HL-60 (cell line): ENCODE results near the gene CEACAM8.
"Not testable (repeated sequence)": the region's sequence is repeated elsewhere in the genome, so short reads cannot be mapped to it uniquely, and the experiment has no call there.

ENCODE experiments used
- DNase-seq, 2 experiments: peaks; one replicate each; pipeline ENCODE4 v3.0.0-alpha.2; 2010 to 2020; ENCODE audit warnings: low read depth in 1 of 2, low spot score in 1 of 2
- H3K27ac ChIP-seq: fragments of 250-450 bp; sonication (Bioruptor Pico); replicated peaks from 2 replicates; pipeline ENCODE4 v1.5.1; 2020; ENCODE audit warnings: mild to moderate bottlenecking, moderate library complexity
- H3K27me3 ChIP-seq: fragments of 250-450 bp; sonication (Bioruptor Pico); 2 replicates; pipeline ENCODE4 v1.5.1; 2021; ENCODE audit warnings: mild to moderate bottlenecking, moderate library complexity; ENCODE audit not compliant: insufficient read depth, poor library complexity, severe bottlenecking
- H3K4me3 ChIP-seq: replicated peaks from 2 replicates; pipeline ENCODE4 v1.5.1; 2011; ENCODE audit warnings: mild to moderate bottlenecking, control low read depth, low read length; ENCODE audit not compliant: insufficient read depth
- GABPA ChIP-seq: IDR thresholded peaks from 2 replicates; pipeline ENCODE4 v1.6.1; 2012; ENCODE audit warnings: low read depth
- POLR2AphosphoS5 ChIP-seq: IDR thresholded peaks from 2 replicates; pipeline ENCODE4 v1.6.1; 2012; ENCODE audit warnings: low read depth
- SPI1 ChIP-seq: IDR thresholded peaks from 2 replicates; pipeline ENCODE4 v1.6.1; 2012; ENCODE audit warnings: low read depth, mild to moderate bottlenecking, borderline replicate concordance
- TF ChIP-seq, protein P1 (sequence below): IDR thresholded peaks from one replicate; pipeline ENCODE4 v1.5.1; 2011; ENCODE audit warnings: low read length, control low read depth, inconsistent platforms; ENCODE audit not compliant: insufficient read depth
- TF ChIP-seq, protein P2 (sequence below): IDR thresholded peaks from 2 replicates; pipeline ENCODE4 v1.6.1; 2012; ENCODE audit warnings: low read depth; ENCODE audit not compliant: insufficient replicate concordance

Gene CEACAM8

DNA sequence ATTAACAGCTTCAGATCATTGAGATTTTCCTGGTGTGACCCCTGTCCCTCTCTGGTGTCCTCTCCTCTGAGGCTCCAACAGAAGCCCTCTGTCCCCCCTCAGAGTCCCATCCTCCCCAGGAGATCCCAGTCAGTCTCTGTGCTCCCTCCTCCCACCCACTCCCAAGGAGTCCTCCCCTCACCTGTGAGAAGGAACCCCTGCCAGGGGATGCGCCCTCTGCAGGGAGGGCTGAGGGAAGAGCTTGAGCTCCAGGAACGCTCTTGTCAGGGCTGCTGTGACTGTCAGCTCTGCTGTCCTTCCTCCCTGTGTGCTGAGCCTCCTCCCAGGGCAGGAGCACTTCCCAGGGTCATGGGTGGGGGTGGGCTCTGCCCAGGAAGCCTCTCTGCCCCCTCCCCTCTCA is 33.2 kb downstream of the CEACAM8 start:
- Histone ChIP-seq H3K27ac (no peak overlapping the region), H3K27me3 (no peaks in the 10 kb centered on the region), H3K4me3 (no peak overlapping the region)
- TF ChIP-seq GABPA (no peak), SPI1 (no peak), POLR2AphosphoS5 (no peak)
- TF ChIP-seq, protein P1, sequence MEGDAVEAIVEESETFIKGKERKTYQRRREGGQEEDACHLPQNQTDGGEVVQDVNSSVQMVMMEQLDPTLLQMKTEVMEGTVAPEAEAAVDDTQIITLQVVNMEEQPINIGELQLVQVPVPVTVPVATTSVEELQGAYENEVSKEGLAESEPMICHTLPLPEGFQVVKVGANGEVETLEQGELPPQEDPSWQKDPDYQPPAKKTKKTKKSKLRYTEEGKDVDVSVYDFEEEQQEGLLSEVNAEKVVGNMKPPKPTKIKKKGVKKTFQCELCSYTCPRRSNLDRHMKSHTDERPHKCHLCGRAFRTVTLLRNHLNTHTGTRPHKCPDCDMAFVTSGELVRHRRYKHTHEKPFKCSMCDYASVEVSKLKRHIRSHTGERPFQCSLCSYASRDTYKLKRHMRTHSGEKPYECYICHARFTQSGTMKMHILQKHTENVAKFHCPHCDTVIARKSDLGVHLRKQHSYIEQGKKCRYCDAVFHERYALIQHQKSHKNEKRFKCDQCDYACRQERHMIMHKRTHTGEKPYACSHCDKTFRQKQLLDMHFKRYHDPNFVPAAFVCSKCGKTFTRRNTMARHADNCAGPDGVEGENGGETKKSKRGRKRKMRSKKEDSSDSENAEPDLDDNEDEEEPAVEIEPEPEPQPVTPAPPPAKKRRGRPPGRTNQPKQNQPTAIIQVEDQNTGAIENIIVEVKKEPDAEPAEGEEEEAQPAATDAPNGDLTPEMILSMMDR = no peak
- TF ChIP-seq, protein P2, sequence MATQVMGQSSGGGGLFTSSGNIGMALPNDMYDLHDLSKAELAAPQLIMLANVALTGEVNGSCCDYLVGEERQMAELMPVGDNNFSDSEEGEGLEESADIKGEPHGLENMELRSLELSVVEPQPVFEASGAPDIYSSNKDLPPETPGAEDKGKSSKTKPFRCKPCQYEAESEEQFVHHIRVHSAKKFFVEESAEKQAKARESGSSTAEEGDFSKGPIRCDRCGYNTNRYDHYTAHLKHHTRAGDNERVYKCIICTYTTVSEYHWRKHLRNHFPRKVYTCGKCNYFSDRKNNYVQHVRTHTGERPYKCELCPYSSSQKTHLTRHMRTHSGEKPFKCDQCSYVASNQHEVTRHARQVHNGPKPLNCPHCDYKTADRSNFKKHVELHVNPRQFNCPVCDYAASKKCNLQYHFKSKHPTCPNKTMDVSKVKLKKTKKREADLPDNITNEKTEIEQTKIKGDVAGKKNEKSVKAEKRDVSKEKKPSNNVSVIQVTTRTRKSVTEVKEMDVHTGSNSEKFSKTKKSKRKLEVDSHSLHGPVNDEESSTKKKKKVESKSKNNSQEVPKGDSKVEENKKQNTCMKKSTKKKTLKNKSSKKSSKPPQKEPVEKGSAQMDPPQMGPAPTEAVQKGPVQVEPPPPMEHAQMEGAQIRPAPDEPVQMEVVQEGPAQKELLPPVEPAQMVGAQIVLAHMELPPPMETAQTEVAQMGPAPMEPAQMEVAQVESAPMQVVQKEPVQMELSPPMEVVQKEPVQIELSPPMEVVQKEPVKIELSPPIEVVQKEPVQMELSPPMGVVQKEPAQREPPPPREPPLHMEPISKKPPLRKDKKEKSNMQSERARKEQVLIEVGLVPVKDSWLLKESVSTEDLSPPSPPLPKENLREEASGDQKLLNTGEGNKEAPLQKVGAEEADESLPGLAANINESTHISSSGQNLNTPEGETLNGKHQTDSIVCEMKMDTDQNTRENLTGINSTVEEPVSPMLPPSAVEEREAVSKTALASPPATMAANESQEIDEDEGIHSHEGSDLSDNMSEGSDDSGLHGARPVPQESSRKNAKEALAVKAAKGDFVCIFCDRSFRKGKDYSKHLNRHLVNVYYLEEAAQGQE = no peak
- no peak for DNase-seq

DNA sequence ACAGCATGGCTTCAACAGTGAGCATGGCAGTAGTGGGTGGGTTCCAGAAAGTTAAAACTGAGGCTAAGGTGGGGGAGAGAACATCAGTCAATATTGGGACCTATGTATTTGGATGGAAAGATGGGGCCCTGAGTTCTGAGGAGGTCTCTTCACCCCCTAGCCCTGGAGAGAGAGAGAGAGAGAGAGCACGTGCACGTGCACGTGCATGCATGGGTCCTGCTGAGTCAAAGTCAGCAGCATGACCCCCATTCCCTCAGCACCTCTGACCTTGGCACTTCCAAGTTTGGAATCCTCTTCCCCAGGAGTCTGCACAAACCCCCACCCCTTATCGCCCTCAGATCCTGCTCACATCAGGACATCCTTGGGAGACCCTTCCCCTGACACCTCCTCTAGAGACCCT is 34.0 kb downstream of the CEACAM8 start:
- no peak overlapping the region for H3K4me3 ChIP-seq
- DNase-seq = no peak
- H3K27ac ChIP-seq = no peak overlapping the region
- H3K27me3 ChIP-seq = no peaks in the 10 kb centered on the region
- TF ChIP-seq, protein P2 = no peak
- TF ChIP-seq GABPA (no peak), SPI1 (no peak), POLR2AphosphoS5 (no peak)
- TF ChIP-seq, protein P1 = no peak

DNA sequence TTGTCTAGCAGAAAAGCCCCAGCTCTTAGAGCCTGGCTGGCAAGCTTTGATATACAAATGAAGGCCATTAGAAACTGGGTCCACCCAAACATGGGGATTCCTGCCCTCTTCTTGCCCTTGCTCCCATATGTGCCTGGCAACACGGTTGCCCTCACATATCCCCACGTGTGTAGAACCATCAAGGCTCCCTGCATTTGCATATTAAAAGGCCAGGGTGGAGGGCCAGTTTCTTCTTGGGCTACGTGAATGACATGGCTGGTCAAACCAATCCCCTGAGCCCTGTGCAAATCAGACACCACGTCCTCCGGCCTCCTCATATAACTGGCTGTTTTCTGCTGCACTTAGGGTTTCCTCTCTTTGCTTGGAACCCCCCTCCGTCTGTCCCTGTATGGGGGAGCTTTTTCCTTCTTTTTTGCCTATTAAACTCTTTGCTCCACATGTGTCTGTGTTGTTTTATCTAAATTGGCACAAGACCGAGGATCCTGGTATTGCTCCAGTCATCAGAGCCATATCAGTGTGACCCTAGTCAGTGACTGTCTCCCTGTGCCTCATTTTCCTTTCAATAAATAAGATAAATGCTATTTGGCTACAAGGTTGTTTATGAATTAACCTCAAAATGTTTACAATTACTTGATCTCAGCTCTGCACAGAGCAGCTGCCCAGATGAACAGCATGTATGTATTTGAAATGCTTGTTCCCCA is 36.1 kb downstream of the CEACAM8 start:
- Histone ChIP-seq H3K4me3 (no peak overlapping the region), H3K27me3 (no peaks in the 10 kb centered on the region), H3K27ac (no peak overlapping the region)
- TF ChIP-seq GABPA (no peak), SPI1 (no peak), POLR2AphosphoS5 (no peak)
- TF ChIP-seq, protein P2 = no peak
- TF ChIP-seq, protein P1 = no peak
- DNase-seq = no peak

DNA sequence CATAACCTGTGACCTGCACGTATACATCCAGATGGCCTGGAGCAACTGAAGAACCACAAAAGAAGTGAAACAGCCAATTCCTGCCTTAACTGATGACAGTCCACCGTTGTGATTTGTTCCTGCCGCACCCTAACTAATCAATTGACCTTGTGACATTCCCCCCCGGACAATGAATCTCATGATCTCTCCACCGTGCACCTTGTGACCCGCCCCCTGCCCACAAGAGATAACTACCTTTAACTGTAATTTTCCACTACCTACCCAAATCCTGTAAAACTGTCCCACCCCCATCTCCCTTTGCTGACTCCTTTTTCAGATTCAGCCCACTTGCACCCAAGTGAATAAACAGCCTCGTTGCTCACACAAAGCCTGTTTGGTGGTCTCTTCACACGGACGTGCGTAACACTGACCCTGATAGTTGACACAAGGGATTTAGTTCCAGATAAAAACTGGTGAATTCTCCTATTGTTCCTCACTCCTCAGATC is 37.3 kb downstream of the CEACAM8 start:
- not testable (repeated sequence) for H3K27me3 ChIP-seq, H3K27ac ChIP-seq, H3K4me3 ChIP-seq, DNase-seq
